Measurements from ENCODE around the gene PKP1. TPM values are rescaled to one million over a fixed set of nuclear protein-coding genes. Genes with fewer than 3 reads are reported as not detected.

Gene PKP1
- total RNA-seq, 1 donor from 2014 or later = not detected

- TF ChIP-seq, protein P1, sequence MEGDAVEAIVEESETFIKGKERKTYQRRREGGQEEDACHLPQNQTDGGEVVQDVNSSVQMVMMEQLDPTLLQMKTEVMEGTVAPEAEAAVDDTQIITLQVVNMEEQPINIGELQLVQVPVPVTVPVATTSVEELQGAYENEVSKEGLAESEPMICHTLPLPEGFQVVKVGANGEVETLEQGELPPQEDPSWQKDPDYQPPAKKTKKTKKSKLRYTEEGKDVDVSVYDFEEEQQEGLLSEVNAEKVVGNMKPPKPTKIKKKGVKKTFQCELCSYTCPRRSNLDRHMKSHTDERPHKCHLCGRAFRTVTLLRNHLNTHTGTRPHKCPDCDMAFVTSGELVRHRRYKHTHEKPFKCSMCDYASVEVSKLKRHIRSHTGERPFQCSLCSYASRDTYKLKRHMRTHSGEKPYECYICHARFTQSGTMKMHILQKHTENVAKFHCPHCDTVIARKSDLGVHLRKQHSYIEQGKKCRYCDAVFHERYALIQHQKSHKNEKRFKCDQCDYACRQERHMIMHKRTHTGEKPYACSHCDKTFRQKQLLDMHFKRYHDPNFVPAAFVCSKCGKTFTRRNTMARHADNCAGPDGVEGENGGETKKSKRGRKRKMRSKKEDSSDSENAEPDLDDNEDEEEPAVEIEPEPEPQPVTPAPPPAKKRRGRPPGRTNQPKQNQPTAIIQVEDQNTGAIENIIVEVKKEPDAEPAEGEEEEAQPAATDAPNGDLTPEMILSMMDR (conservative IDR thresholded peaks at IDR 0.05) = no peak
- Mint-ChIP-seq H3K9me3 (no peaks in the 10 kb centered on the region), H3K27ac (ENCODE audit: unreplicated experiment) (peak overlapping the region; percentile 8), H3K27me3 (ENCODE audit: low read depth) (no peaks in the 10 kb centered on the region), H3K36me3 (ENCODE audit: low read depth) (no peaks in the 10 kb centered on the region), H3K4me1 (peaks cover 19% of the 10 kb centered on the region), H3K4me3 (no peak overlapping the region)
- no peak for DNase-seq (ENCODE audit: low read depth, low spot score)
These were observed 52.0 kb downstream of the PKP1 start for GRCh38 chr1:201335174-201335870.

DNA sequence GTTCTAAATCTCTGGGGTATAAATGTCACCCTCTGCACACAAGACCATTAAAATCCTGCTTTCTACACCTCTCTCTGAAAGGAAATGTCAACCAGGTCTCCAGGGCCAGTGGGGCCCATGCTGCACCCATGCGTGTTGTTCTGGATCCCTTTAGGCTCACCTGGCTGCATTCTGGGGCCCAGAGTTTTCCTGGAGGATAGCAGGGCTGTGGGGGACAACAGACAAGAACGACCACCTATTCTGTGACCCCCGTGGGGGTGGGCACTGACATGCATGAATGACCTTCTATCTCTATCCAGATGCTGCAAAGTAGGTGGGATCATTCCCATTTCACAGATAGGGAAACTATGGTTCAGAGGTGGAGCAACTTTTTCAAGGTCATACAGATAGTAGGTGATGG is 52.6 kb downstream of the PKP1 start:
- TF ChIP-seq, protein P1 (conservative IDR thresholded peaks at IDR 0.05) = no peak
- Mint-ChIP-seq H3K4me3 (no peak overlapping the region), H3K27ac (ENCODE audit: unreplicated experiment) (no peak overlapping the region), H3K27me3 (ENCODE audit: low read depth) (no peaks in the 10 kb centered on the region), H3K9me3 (no peaks in the 10 kb centered on the region), H3K36me3 (ENCODE audit: low read depth) (no peaks in the 10 kb centered on the region), H3K4me1 (peaks cover 19% of the 10 kb centered on the region)
- no peak for DNase-seq (ENCODE audit: low read depth, low spot score)

GRCh38 chr1:201336711-201337450 is 53.6 kb downstream of the PKP1 start:
- H3K27me3 Mint-ChIP-seq (ENCODE audit: low read depth) = no peaks in the 10 kb centered on the region
- H3K36me3 Mint-ChIP-seq (ENCODE audit: low read depth) = no peaks in the 10 kb centered on the region
- TF ChIP-seq, protein P1 (conservative IDR thresholded peaks at IDR 0.05) = no peak
- H3K4me3 Mint-ChIP-seq = no peak overlapping the region
- no peak overlapping the region for H3K27ac Mint-ChIP-seq (ENCODE audit: unreplicated experiment)
- no peak for DNase-seq (ENCODE audit: low read depth, low spot score)
- peaks cover 19% of the 10 kb centered on the region for H3K4me1 Mint-ChIP-seq
- H3K9me3 Mint-ChIP-seq = peaks cover 4% of the 10 kb centered on the region

GRCh38 chr1:201341377-201341776 is 58.1 kb downstream of the PKP1 start:
- Mint-ChIP-seq H3K4me1 (no peaks in the 10 kb centered on the region), H3K27me3 (ENCODE audit: low read depth) (no peaks in the 10 kb centered on the region), H3K27ac (ENCODE audit: unreplicated experiment) (no peak overlapping the region), H3K9me3 (peaks cover 4% of the 10 kb centered on the region), H3K36me3 (ENCODE audit: low read depth) (no peaks in the 10 kb centered on the region), H3K4me3 (no peak overlapping the region)
- TF ChIP-seq, protein P1 (conservative IDR thresholded peaks at IDR 0.05) = no peak
- no peak for DNase-seq (ENCODE audit: low read depth, low spot score)

GRCh38 chr1:201344206-201345080 is 61.1 kb downstream of the PKP1 start:
- Mint-ChIP-seq H3K36me3 (ENCODE audit: low read depth) (no peaks in the 10 kb centered on the region), H3K9me3 (peaks cover 4% of the 10 kb centered on the region), H3K4me1 (peaks cover 4% of the 10 kb centered on the region), H3K27me3 (ENCODE audit: low read depth) (no peaks in the 10 kb centered on the region), H3K27ac (ENCODE audit: unreplicated experiment) (no peak overlapping the region), H3K4me3 (no peak overlapping the region)
- TF ChIP-seq, protein P1 (conservative IDR thresholded peaks at IDR 0.05) = no peak
- no peak for DNase-seq (ENCODE audit: low read depth, low spot score)

All from neural crest cell (in vitro differentiated cells).